Body of pancreas (tissue), 4 donors: ENCODE results near the gene GNAI2. TPM values are rescaled to one million over a fixed set of nuclear protein-coding genes. Genes with fewer than 3 reads are reported as not detected.

Experiments
- ATAC-seq: fragments of 150-250 bp; one replicate; pipeline ENCODE4 v1.9.1; 2016
- DNase-seq, 4 donors: peaks; one replicate each; pipeline ENCODE4 v3.0.0-alpha.2; 2019
- H3K27ac ChIP-seq, 4 donors: fragments of 200-600 bp; sonication (generic); 1 replicate in 3 of 4; 2 replicates in 1 of 4; pipeline versions ENCODE4 v1.5.1 to v1.6.1; 2016 to 2019; ENCODE audit warnings: mild to moderate bottlenecking in 1 of 4, mixed read lengths in 1 of 4, moderate library complexity in 1 of 4
- H3K27me3 ChIP-seq, 2 donors: fragments of 200-600 bp; sonication (generic); one replicate each; pipeline ENCODE4 v1.6.0; 2016; ENCODE audit warnings: mild to moderate bottlenecking in 1 of 2
- H3K36me3 ChIP-seq, 2 donors: fragments of 200-600 bp; sonication (generic); replicated peaks in 1 of 2; 2 replicates each; pipeline ENCODE4 v1.5.1; 2016; ENCODE audit warnings: low read depth in 2 of 2; ENCODE audit not compliant: insufficient read depth in 1 of 2
- H3K4me1 ChIP-seq: fragments of 200-600 bp; sonication (generic); one replicate; pipeline ENCODE4 v1.6.0; 2016
- H3K4me3 ChIP-seq, 2 donors: fragments of 200-600 bp; sonication (generic); 1 replicate in 1 of 2; 2 replicates in 1 of 2; pipeline ENCODE4 v1.5.1; 2016 to 2019
- H3K9me3 ChIP-seq, 3 donors: fragments of 200-600 bp; sonication (generic); 1 replicate in 2 of 3; 2 replicates in 1 of 3; pipeline ENCODE4 v1.5.1; 2016
- CTCF ChIP-seq, 7 experiments: fragments of 450-650 bp in 4 of 7; fragments of 200-600 bp in 3 of 7; sonication (generic) in 3 of 7; IDR thresholded peaks; one replicate each; pipeline ENCODE4 v1.5.1; 2016 to 2019; ENCODE audit warnings: antibody characterized with exemption in 7 of 7
- POLR2A ChIP-seq, 3 donors: fragments of 450-650 bp; IDR thresholded peaks; one replicate each; pipeline ENCODE4 v1.6.1; 2016; ENCODE audit warnings: antibody characterized with exemption in 3 of 3, mild to moderate bottlenecking in 2 of 3
- WGBS, 2 donors: methylation state at CpG; one replicate each; pipeline ENCODE4 v1.1.5; 2017; 5-methylcytosine and 5-hydroxymethylcytosine counted together
- intact Hi-C: fragments of 100-400 bp; cut with DNase I; formaldehyde crosslinking; loops from one replicate; pipeline ENCODE4 v1.15.1; 2023
- total RNA-seq, 2 donors: library from RNA; depleted of rRNA; stranded (reverse); fragments of >200 nt; gene quantifications; one replicate each; pipeline ENCODE4 v1.1.0, GENCODE V29; 2016

GNAI2 gene
- total RNA-seq, 2 donors from 2014 or later, result 46.2 to 53.7 TPM

GRCh38 chr3:50203809-50204803 is 31.9 kb upstream of the GNAI2 start:
- intact Hi-C loops, result no loop called here
- H3K27me3 ChIP-seq, result no peaks in the 10 kb centered on the region
- 49 to 57% methylated on average over 8 to 12 of the region's 12 CpGs for WGBS, 2 donors
- H3K9me3 ChIP-seq, result no peaks in the 10 kb centered on the region
- no peak for DNase-seq
- H3K4me1 ChIP-seq, result peaks cover 76% of the 10 kb centered on the region
- peak overlapping the region; percentile 76 to 91 (median 82) for H3K27ac ChIP-seq
- TF ChIP-seq POLR2A (IDR thresholded peaks at IDR 0.05) (no peak), CTCF (IDR thresholded peaks at IDR 0.05) (no peak)
- no peaks in the 10 kb centered on the region for H3K36me3 ChIP-seq
- H3K4me3 ChIP-seq, result no peak overlapping the region
- no peak for ATAC-seq

GRCh38 chr3:50204804-50205412 is 31.1 kb upstream of the GNAI2 start, which contains the start of gene SLC38A3:
SLC38A3 (plus strand) TSS chr3:50205271; CDS start chr3:50214200, 8,929 bp downstream.
- Histone ChIP-seq H3K9me3 (no peaks in the 10 kb centered on the region), H3K27me3 (no peaks in the 10 kb centered on the region), H3K4me3 (peak within 1 kb of the TSS; percentile 50 to 53), H3K36me3 (no peaks in the 10 kb centered on the region), H3K4me1 (peaks cover 84% of the 10 kb centered on the region), H3K27ac (peak within 1 kb of the TSS; percentile 76 to 91 (median 82))
- WGBS, 2 donors, result 3% methylated on average over 38 of the region's 41 CpGs; no CpG with 5 or more reads in 1 of the 2 donors
- intact Hi-C loops, result no loop called here
- DNase-seq (peak; percentile 73 to 79 (median 74)), ATAC-seq (peak; percentile 70)
- TF ChIP-seq CTCF (IDR thresholded peaks at IDR 0.05) (no peak), POLR2A (IDR thresholded peaks at IDR 0.05) (peak; percentile 60 to 66 (median 60))

GRCh38 chr3:50205413-50206276 is 30.4 kb upstream of the GNAI2 start:
- 1 to 4% methylated on average over 3 to 50 of the region's 67 CpGs for WGBS, 2 donors
- peak; percentile 83 to 91 (median 90) for DNase-seq
- ATAC-seq, result peak; percentile 65
- Histone ChIP-seq H3K36me3 (no peaks in the 10 kb centered on the region), H3K4me1 (peaks cover 91% of the 10 kb centered on the region), H3K9me3 (no peaks in the 10 kb centered on the region), H3K4me3 (peak overlapping the region; percentile 50 to 53), H3K27me3 (no peaks in the 10 kb centered on the region), H3K27ac (peak overlapping the region; percentile 76 to 91 (median 82))
- intact Hi-C loops, result no loop called here
- TF ChIP-seq POLR2A (IDR thresholded peaks at IDR 0.05), result peak; percentile 67 to 79 (median 69)
- TF ChIP-seq CTCF (IDR thresholded peaks at IDR 0.05), result no peak

GRCh38 chr3:50207359-50208042 is 28.5 kb upstream of the GNAI2 start:
- ATAC-seq (no peak), DNase-seq (no peak)
- intact Hi-C loops, result no loop called here
- no peak for TF ChIP-seq CTCF (IDR thresholded peaks at IDR 0.05)
- TF ChIP-seq POLR2A (IDR thresholded peaks at IDR 0.05), result no peak
- Histone ChIP-seq H3K36me3 (no peaks in the 10 kb centered on the region), H3K9me3 (no peaks in the 10 kb centered on the region), H3K4me1 (peaks cover 91% of the 10 kb centered on the region), H3K27ac (no peak overlapping the region), H3K27me3 (no peaks in the 10 kb centered on the region), H3K4me3 (no peak overlapping the region)
- 91 to 92% methylated on average over 11 to 17 of the region's 17 CpGs for WGBS, 2 donors
